ENCODE measurements around the gene PHLDA2. TPM values are rescaled to one million over a fixed set of nuclear protein-coding genes. Genes with fewer than 3 reads are reported as not detected.

PHLDA2 gene
- total and polyA plus RNA-seq, 12 donors, result 0.11 to 8.9 (median 2.1) TPM; not detected in 3

GRCh38 chr11:2892967-2893528 is 36.2 kb downstream of the PHLDA2 start:
- no peaks in the 10 kb centered on the region for H3K36me3 ChIP-seq (replicated peaks in 1 of 2)
- DNase-seq, result no peak
- no peaks in the 10 kb centered on the region for H3K9me3 ChIP-seq (replicated peaks in 1 of 3)
- peak overlapping the region in 1 of 4 donors; percentile 49 for H3K4me3 ChIP-seq
- H3K27ac ChIP-seq, result peak overlapping the region in 3 of 5 donors; percentile 4 to 70 (median 52)
- WGBS, 4 donors, result 50 to 100% (median 54%) methylated on average over 2 to 4 of the region's 4 CpGs
- H3K4me1 ChIP-seq (replicated peaks in 1 of 2), result peaks cover 14 to 19% of the 10 kb centered on the region in 2 donors
- no peaks in the 10 kb centered on the region for H3K27me3 ChIP-seq
- intact Hi-C loops (cut with DNase I), result loop anchor here in 1 of 2 donors (5.0 kb wide), 1 partner anchor 466 kb away; no protein-coding TSS in a partner anchor
- TF ChIP-seq POLR2A (IDR thresholded peaks at IDR 0.05) (no peak), CTCF (IDR thresholded peaks at IDR 0.05) (no peak)

DNA sequence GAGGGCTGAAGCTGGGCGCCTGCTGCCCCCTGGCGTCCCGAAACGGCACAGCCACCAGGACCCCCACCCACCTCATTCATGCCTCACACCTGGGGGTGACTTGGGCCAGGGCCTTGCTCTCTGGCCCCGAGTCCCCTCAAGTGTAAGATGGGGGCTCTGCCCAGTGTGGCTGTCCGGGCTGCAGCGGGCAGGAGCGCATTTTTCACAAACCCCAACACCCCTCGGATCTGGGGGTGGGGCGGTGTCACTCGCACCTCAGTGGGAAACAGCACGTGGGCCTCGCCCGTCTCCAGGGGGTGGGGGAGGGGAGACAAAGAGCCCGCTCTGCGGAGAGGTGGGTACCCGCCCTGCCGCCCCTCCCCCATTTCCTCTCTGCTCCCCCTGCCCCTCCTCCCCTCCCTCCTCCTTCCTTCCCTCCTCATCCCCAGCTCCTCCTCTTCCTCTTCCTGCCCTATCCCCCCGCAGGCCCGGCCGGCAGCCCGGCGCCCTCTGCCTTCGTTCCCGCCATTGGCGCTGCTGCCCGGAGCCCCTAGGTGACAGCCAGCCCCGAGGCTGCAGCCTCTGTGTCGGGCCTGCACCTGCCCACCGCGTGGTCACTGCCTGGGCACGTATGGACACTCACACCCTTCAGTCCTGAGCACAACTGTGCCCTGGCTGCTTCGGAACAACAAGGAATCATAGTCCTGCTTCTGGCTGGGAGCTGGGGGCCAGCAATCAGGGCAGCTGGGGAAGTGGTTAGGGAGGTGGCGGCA is 36.8 kb downstream of the PHLDA2 start:
- intact Hi-C loops (cut with DNase I), result loop anchor here in 1 of 2 donors (5.0 kb wide), 1 partner anchor 465 kb away; no protein-coding TSS in a partner anchor
- Histone ChIP-seq H3K36me3 (replicated peaks in 1 of 2) (no peaks in the 10 kb centered on the region), H3K9me3 (replicated peaks in 1 of 3) (no peaks in the 10 kb centered on the region), H3K4me3 (peak overlapping the region in 1 of 4 donors; percentile 49), H3K27ac (peak overlapping the region in 3 of 5 donors; percentile 4 to 70 (median 52)), H3K27me3 (no peaks in the 10 kb centered on the region), H3K4me1 (replicated peaks in 1 of 2) (peaks cover 14 to 20% of the 10 kb centered on the region in 2 donors)
- peak in 5 of 7 donors; percentile 31 to 61 (median 52) for DNase-seq
- TF ChIP-seq POLR2A (IDR thresholded peaks at IDR 0.05) (no peak), CTCF (IDR thresholded peaks at IDR 0.05) (peak; percentile 84 to 95 (median 90))
- 8 to 15% (median 9%) methylated on average over 14 to 34 of the region's 34 CpGs for WGBS, 4 donors

GRCh38 chr11:2891326-2892214 is 37.6 kb downstream of the PHLDA2 start:
- Histone ChIP-seq H3K4me1 (replicated peaks in 1 of 2) (peaks cover 14 to 20% of the 10 kb centered on the region in 2 donors), H3K9me3 (replicated peaks in 1 of 3) (no peaks in the 10 kb centered on the region), H3K36me3 (replicated peaks in 1 of 2) (no peaks in the 10 kb centered on the region), H3K27me3 (no peaks in the 10 kb centered on the region), H3K4me3 (peak overlapping the region in 1 of 4 donors; percentile 49), H3K27ac (peak overlapping the region in 2 of 5 donors; percentile 52 to 70)
- intact Hi-C loops (cut with DNase I), result loop anchor here (2.0 to 5.0 kb wide), 2 partner anchors 464 to 465 kb away; no protein-coding TSS in a partner anchor
- peak in 6 of 7 donors; percentile 50 to 62 (median 57) for DNase-seq
- 42 to 53% (median 45%) methylated on average over 9 to 17 of the region's 17 CpGs for WGBS, 4 donors
- TF ChIP-seq CTCF (IDR thresholded peaks at IDR 0.05) (no peak), POLR2A (IDR thresholded peaks at IDR 0.05) (no peak)
